ENCODE data around the gene YY1.

Gene YY1

GRCh38 chr14:100312877-100313400 is 74.0 kb downstream of the YY1 start:
- TF ChIP-seq TAF1 (IDR thresholded peaks at IDR 0.05; ENCODE audit: borderline replicate concordance, insufficient read depth, low read length): no peak
- no peak for TF ChIP-seq FOXP2 (optimal IDR thresholded peaks at IDR 0.05; ENCODE audit: borderline replicate concordance, extremely low read depth, extremely low read length, insufficient read depth)

GRCh38 chr14:100313464-100314230 is 74.7 kb downstream of the YY1 start:
- TF ChIP-seq SIN3A (IDR thresholded peaks at IDR 0.05; ENCODE audit: borderline replicate concordance, insufficient read depth, low read length) (no peak), REST (IDR thresholded peaks at IDR 0.05; ENCODE audit: insufficient read depth in 1 of 2, low read depth in 2 of 2, low read length in 2 of 2) (no peak), POLR2AphosphoS5 (IDR thresholded peaks at IDR 0.05; ENCODE audit: low read depth, low read length) (no peak), FOXP2 (optimal IDR thresholded peaks at IDR 0.05; ENCODE audit: borderline replicate concordance, extremely low read depth, extremely low read length, insufficient read depth) (no peak), TAF1 (IDR thresholded peaks at IDR 0.05; ENCODE audit: borderline replicate concordance, insufficient read depth, low read length) (no peak)

GRCh38 chr14:100314724-100315123 is 75.8 kb downstream of the YY1 start:
- no peak for TF ChIP-seq REST (IDR thresholded peaks at IDR 0.05; ENCODE audit: insufficient read depth in 1 of 2, low read depth in 2 of 2, low read length in 2 of 2)
- TF ChIP-seq POLR2AphosphoS5 (IDR thresholded peaks at IDR 0.05; ENCODE audit: low read depth, low read length): no peak
- TF ChIP-seq SIN3A (IDR thresholded peaks at IDR 0.05; ENCODE audit: borderline replicate concordance, insufficient read depth, low read length): no peak
- TF ChIP-seq FOXP2 (optimal IDR thresholded peaks at IDR 0.05; ENCODE audit: borderline replicate concordance, extremely low read depth, extremely low read length, insufficient read depth): no peak
- no peak for TF ChIP-seq TAF1 (IDR thresholded peaks at IDR 0.05; ENCODE audit: borderline replicate concordance, insufficient read depth, low read length)

- TF ChIP-seq FOXP2 (optimal IDR thresholded peaks at IDR 0.05; ENCODE audit: borderline replicate concordance, extremely low read depth, extremely low read length, insufficient read depth) (no peak), POLR2AphosphoS5 (IDR thresholded peaks at IDR 0.05; ENCODE audit: low read depth, low read length) (no peak), TAF1 (IDR thresholded peaks at IDR 0.05; ENCODE audit: borderline replicate concordance, insufficient read depth, low read length) (no peak), REST (IDR thresholded peaks at IDR 0.05; ENCODE audit: insufficient read depth in 1 of 2, low read depth in 2 of 2, low read length in 2 of 2) (no peak), SIN3A (IDR thresholded peaks at IDR 0.05; ENCODE audit: borderline replicate concordance, insufficient read depth, low read length) (no peak)
Measured at GRCh38 chr14:100317389-100317788, 78.4 kb downstream of the YY1 start.

GRCh38 chr14:100317912-100318808 is 79.2 kb downstream of the YY1 start:
- TF ChIP-seq FOXP2 (optimal IDR thresholded peaks at IDR 0.05; ENCODE audit: borderline replicate concordance, extremely low read depth, extremely low read length, insufficient read depth): no peak

Measured in PFSK-1 (cell line).